ENCODE data around the gene CEP131.

Gene CEP131

DNA sequence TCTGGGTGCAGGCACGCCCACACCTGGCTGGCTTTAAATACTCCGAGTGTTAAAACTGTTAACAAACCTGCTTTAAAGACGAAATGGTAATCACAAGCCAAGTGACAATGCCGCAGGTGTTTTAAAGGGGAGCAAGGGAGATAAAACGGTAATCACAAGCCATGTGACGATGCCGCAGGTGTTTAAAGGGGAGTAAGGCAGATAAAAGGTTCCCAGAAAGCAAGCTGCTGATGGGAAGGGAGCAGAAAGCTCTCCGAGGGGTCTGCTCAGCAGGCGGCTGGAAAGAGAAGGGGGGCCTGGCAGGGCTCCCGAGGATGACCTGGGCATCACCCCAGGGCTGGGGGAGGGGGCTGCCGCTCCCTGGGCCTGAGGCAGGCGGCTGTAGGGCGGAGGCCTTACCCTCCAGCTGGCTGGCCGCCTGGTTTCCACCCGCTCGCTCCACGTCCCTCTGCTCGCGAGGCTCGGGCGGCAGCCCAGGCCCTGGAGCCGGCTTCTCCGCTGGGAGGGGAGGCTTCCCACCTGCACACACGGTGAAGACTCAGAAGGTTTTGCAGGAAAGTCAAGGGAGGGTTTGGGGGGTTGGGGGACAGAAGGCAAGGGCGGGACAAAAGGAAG is 28.4 kb upstream of the CEP131 start:
- peak; percentile 55 for DNase-seq
- Histone ChIP-seq H3K36me3 (peaks cover 8% of the 10 kb centered on the region), H3K27me3 (ENCODE audit: insufficient read depth, low read depth, severe bottlenecking) (no peaks in the 10 kb centered on the region), H3K4me3 (ENCODE audit: low read depth, low read length) (peak overlapping the region; percentile 7; the same call in 1 of the 2 replicates), H3K9me3 (ENCODE audit: severe bottlenecking) (no peaks in the 10 kb centered on the region), H3K27ac (peak overlapping the region; percentile 91)
- TF ChIP-seq, protein P1, sequence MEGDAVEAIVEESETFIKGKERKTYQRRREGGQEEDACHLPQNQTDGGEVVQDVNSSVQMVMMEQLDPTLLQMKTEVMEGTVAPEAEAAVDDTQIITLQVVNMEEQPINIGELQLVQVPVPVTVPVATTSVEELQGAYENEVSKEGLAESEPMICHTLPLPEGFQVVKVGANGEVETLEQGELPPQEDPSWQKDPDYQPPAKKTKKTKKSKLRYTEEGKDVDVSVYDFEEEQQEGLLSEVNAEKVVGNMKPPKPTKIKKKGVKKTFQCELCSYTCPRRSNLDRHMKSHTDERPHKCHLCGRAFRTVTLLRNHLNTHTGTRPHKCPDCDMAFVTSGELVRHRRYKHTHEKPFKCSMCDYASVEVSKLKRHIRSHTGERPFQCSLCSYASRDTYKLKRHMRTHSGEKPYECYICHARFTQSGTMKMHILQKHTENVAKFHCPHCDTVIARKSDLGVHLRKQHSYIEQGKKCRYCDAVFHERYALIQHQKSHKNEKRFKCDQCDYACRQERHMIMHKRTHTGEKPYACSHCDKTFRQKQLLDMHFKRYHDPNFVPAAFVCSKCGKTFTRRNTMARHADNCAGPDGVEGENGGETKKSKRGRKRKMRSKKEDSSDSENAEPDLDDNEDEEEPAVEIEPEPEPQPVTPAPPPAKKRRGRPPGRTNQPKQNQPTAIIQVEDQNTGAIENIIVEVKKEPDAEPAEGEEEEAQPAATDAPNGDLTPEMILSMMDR (IDR thresholded peaks at IDR 0.05; ENCODE audit: low read depth, low read length) = no peak

DNA sequence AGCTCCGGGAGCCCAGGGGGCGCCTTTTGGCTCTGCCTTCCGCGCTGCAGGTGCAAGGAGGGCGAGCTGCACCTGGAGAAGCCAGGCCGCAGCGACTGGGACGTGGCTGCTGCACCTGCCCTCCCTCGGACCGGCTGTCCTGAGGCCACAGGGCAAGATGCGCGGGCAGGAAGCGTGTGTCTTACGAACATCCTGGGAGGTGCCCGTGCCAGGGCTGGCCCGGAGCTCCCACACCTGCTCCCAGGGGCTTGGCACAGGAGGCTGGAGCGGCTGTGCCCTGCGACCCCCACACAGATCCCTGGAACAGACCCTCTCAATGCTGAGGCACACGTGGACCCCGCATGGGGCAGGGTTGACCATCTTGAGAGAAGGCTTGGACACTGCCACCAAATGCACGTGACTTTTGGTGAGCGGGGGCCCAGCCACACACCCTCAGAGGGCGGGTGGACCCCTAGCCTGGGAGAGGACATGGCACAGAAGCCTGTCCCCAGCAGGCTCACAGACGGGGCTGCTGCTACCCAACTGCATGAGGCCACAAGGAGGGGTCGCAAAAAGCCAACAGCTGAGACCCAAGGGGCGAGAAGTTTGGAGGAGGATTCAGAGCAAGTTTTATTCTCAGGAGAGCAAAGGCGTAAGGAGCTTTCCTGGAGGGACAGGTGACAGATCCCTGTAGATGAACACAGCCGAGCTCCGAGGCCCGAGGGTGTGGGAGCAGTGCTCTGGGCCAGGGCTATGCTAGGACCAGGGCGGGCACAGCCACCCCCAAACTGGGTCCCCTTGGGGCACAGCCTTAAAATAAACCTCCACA is 27.7 kb upstream of the CEP131 start:
- no peaks in the 10 kb centered on the region for H3K27me3 ChIP-seq (ENCODE audit: insufficient read depth, low read depth, severe bottlenecking)
- H3K9me3 ChIP-seq (ENCODE audit: severe bottlenecking) = no peaks in the 10 kb centered on the region
- TF ChIP-seq, protein P1 (IDR thresholded peaks at IDR 0.05; ENCODE audit: low read depth, low read length) = no peak
- H3K27ac ChIP-seq = peak overlapping the region; percentile 91; the same call in 1 of the 2 replicates
- H3K4me3 ChIP-seq (ENCODE audit: low read depth, low read length) = no peak overlapping the region
- no peak for DNase-seq
- H3K36me3 ChIP-seq = peaks cover 13% of the 10 kb centered on the region

DNA sequence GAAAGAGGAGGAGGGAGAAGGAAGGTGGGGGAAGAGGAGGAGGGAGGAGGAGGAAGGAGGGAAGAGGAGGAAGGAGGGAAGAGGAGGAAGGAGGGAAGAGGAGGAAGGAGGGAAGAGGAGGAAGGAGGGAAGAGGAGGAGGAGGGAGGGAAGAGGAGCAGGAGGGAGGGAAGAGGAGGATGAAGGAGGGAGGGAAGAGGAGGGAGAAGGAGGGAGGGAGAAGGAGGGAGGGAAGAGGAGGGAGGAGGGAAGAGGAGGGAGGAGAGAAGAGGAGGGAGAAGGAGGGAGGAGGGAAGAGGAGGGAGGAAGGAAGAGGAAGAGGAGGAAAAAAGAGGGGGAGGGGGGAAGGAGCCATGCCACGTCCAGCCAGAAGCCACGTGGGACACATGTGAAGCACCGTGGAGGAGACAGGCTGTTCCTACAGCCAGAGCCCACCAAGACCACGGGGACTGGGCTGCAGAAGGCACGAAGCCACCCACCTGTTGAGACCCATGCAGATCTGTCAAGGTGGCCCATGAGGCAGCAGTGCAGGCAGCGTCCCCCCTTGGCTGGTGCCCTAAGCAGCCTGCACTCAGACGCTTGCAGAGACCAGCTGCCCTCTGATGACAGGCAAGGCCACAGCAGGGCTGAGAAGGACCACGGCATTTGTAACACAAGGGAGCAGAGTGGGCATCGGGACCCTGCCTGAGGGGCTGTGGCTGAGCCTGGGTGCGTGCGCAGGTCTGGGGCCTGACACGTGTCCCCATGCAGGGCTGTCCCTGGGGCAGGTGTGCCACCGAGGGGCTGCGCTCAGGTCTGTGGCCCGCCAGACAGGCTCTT is 26.7 kb upstream of the CEP131 start:
- H3K27ac ChIP-seq = no peak overlapping the region
- H3K9me3 ChIP-seq (ENCODE audit: severe bottlenecking) = no peaks in the 10 kb centered on the region
- DNase-seq = no peak
- H3K27me3 ChIP-seq (ENCODE audit: insufficient read depth, low read depth, severe bottlenecking) = no peaks in the 10 kb centered on the region
- no peak overlapping the region for H3K4me3 ChIP-seq (ENCODE audit: low read depth, low read length)
- TF ChIP-seq, protein P1 (IDR thresholded peaks at IDR 0.05; ENCODE audit: low read depth, low read length) = no peak
- H3K36me3 ChIP-seq = peaks cover 23% of the 10 kb centered on the region

DNA sequence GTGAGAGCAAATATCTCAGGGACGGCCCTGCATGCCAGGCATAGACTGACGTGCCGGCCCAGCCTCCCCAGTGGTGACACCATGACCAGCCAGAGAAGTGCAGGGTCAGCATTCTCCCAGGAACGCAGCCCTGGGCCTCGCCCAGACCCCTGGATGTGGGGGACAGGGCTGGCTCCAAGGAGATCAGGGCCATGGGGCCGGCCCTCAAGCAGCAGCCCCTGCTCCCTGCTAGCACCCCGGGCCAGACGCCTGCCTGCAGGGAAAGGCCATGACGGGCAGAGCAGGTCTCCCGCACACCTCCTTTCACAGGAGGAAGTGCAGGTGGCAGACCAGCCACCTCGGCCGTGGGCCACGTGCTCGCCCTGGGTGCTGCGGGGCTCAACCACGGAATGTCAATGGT is 25.9 kb upstream of the CEP131 start:
- TF ChIP-seq, protein P1 (IDR thresholded peaks at IDR 0.05; ENCODE audit: low read depth, low read length) = no peak
- peaks cover 25% of the 10 kb centered on the region for H3K36me3 ChIP-seq
- no peak for DNase-seq
- no peak overlapping the region for H3K4me3 ChIP-seq (ENCODE audit: low read depth, low read length)
- no peaks in the 10 kb centered on the region for H3K9me3 ChIP-seq (ENCODE audit: severe bottlenecking)
- H3K27me3 ChIP-seq (ENCODE audit: insufficient read depth, low read depth, severe bottlenecking) = no peaks in the 10 kb centered on the region
- H3K27ac ChIP-seq = no peak overlapping the region

- DNase-seq = no peak
- Histone ChIP-seq H3K27me3 (ENCODE audit: insufficient read depth, low read depth, severe bottlenecking) (no peaks in the 10 kb centered on the region), H3K27ac (no peak overlapping the region), H3K4me3 (ENCODE audit: low read depth, low read length) (no peak overlapping the region), H3K36me3 (peaks cover 25% of the 10 kb centered on the region), H3K9me3 (ENCODE audit: severe bottlenecking) (no peaks in the 10 kb centered on the region)
- TF ChIP-seq, protein P1 (IDR thresholded peaks at IDR 0.05; ENCODE audit: low read depth, low read length) = no peak
Observed at GRCh38 chr17:81247339-81247990, 24.7 kb upstream of the CEP131 start.
